NCI-H526 (cell line): ENCODE data around the gene CDHR1.
"Not testable (repeated sequence)": the region's sequence is repeated elsewhere in the genome, so short reads cannot be mapped to it uniquely, and the experiment has no call there.

Source experiments
- DNase-seq, 2 experiments: peaks; one replicate each; lab custom pipeline; 2025; lab: John Stamatoyannopoulos, UW

The CDHR1 gene

DNA sequence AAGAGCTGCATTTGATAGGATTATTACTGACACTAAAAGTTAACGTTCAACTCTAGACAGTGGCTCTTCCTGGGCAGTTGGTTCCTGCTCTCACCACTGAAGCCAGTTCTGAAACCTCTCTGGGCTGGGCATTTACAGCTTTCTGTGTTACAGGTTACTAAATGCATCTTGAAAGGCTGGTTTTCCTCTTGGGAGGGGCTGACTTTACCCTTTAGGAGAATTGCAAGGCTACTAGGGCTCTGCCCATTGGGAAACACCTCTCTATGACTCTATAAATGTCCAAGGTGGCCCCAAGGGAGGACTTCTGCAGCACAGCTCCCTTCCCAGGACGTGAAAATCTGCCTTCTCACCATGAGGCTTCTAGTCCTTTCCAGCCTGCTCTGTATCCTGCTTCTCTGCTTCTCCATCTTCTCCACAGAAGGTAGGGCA is 20.8 kb upstream of the CDHR1 start, which contains the start of gene GPR15LG:
Gene GPR15LG, plus strand, starts transcription at position 301 of the 429 bp plus-strand sequence. Its CDS starts 51 bp downstream, at position 352.
- no peak for DNase-seq

DNA sequence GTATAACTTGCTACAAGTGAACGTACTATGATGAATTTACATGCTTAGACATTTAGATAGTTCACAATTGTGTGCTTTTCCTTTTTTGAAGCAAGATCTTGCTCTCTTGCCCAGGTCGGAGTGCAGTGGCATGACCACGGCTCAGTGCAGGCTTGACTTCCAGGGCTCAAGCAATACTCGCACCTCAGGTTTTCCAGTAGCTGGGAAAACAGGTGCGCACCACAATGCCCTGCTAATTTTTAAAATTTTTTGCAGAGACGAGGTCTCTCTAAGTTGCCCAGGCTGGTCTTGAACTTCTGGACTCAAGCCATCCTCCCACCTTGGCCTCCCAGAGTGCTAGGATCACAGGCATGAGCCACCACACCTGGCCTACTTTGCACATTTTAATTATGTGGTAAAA is 18.9 kb upstream of the CDHR1 start:
- DNase-seq, result no peak

DNA sequence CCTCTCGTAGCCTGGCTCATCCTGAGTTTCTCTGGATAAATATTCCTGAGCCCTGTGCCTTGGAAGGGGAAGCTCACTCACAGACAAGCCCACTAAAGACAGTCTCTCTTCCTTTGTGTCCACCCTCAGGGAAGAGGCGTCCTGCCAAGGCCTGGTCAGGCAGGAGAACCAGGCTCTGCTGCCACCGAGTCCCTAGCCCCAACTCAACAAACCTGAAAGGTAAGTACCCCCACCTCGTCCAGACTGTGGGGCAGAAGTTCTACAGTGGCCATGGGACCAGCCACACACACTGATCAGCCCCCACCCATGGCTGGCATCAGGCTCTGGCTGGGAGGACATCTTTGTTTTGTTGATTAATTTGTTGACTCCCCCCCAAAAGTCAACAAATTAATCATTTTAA is 18.0 kb upstream of the CDHR1 start:
- no peak for DNase-seq

DNA sequence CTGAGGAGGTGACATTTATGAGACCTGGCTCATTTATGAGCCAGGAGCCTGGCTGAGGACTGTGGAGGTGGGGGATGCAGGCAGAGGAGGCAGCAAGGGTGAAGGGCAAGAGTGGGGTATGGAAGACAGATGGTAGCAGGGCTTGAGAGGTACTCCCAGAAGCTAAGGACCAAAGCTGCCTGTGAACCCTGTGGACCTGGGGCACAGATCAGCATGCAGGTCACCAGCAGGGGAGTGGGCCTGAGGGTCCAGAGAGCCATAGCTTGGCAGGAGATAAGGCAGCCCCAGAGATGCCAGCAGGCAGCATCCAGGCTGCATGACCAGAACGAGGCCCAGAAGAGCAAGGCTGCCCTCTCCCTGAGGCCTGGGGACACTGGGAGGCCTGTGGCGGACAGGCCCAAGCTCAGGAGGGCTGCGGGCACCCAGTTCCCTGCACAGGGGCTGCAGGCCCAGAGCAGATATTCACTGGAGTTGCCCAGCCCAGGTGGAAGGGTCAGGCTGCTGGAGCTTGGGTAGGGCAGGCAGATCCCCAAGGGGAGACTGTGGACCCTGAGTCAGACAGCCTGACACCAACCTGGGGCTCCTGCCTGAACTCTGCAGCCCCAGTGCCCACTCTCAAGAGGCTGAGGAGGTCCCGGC is 17.4 kb upstream of the CDHR1 start:
- DNase-seq, result no peak

DNA sequence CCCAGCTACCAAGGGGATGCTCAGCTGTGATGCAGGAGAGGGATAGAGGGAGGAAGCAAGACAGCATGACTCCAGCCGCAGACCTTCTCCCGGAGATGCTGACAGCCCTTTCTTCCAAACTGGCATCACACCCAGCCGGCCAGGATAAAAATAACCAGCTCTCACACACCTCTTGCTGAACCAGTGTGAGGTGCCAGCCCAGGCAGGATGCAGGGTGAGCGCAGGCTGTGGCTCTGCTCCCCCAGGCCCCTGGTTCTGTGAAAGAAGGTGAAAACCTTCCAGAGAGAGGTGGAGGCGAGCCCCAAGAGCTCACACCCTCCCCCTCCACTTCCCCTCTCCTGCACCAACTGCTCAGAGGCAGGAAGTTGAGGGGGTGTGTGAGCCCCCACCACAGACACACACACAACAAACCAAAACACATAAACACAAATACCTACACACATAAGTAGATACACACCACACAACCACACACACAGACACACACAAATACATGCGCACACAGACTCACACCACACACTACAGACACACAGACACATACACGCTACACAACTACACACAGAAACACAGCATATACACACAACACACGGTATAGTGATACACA is 16.7 kb upstream of the CDHR1 start:
- DNase-seq, result no peak

DNA sequence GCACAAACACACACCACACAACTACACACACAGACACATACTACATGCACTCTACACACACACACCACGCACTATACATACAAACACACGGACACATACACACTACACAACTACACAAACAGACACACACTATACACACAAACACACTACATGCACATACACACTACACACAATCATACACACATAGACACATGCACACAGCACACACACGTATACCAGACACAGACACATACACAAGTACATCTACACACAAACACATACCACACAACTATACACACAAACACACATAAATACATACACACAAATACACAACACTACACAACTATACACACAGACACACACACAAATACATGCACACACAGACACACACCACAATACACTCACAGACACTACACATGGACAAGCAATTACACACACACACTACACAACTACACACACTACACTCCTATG is 16.2 kb upstream of the CDHR1 start:
- no peak for DNase-seq

DNA sequence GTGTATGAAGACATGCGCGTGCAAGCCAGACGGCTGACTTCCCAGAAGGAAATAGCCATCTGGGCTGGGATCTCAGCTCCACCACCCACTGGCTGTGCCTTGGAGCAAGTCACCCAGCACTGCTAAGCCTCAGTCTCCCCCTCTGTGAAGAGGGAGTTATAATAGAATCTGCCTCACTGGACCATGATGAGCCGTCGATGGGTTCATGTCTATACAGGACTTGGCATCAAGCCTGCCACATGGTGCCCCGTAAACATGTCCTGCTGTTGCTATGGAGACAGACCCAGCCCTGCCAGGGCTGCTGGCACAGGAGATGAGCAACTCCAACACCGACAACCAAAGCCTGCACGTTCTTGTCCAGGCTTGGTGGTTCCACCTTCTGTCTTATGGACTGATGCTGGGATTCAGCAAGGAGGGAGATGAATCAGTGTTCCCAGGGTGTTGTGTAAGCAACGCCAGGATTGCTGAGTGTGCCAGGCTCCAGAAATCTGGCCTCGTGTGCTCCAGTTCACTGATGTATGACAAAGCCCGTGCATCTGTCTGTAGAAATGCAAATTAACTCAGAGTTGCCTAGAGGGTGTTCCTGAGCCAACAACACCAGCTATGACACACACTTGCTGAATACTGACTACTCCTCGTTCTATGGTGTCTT is 15.2 kb upstream of the CDHR1 start:
- peak; percentile 78 to 82 for DNase-seq

DNA sequence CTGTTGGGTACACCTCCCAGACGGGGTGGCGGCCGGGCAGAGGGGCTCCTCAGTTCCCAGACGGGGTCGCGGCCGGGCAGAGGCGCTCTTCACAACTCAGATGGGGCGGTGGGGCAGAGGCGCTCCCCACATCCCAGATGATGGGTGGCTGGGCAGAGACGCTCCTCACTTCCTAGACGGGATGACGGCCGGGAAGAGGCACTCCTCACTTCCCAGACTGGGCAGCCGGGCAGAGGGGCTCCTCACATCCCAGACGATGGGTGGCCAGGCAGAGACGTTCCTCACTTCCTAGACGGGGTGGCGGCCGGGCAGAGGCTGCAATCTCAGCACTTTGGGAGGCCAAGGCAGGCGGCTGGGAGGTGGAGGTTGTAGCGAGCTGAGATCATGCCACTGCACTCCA is 14.0 kb upstream of the CDHR1 start:
- not testable (repeated sequence) for DNase-seq

DNA sequence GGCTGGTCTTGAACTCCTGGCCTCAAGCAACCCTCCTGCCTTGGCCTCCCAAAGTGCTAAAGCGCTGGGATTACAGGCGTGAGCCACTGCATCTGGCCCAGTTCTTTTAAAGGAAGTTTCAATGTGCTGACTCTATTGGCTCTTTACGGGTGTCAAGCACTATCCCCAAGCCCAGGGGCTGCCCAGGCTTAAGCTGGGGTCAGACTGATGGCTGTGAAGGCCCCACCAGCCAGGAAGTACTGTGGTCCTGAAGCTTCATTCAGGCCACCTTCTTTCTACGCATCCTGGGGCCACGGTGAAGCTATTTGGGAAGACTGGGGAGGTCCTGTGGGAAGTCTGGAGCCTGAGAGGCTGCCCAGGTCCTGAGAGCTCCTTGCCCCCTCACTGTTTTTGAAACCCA is 12.7 kb upstream of the CDHR1 start:
- DNase-seq, result no peak

DNA sequence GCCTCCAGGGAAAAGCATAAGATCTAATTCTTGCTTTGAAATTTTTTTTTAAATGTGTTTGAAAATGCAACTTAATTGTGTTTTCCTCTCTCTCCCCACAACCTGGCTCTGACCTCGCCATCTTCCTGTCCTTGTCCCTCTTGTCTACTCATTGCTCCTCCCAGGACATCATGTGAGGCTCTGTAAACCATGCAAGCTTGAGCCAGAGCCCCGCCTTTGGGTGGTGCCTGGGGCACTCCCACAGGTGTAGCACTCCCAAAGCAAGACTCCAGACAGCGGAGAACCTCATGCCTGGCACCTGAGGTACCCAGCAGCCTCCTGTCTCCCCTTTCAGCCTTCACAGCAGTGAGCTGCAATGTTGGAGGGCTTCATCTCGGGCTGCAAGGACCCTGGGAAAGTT is 9.8 kb upstream of the CDHR1 start:
- no peak for DNase-seq

DNA sequence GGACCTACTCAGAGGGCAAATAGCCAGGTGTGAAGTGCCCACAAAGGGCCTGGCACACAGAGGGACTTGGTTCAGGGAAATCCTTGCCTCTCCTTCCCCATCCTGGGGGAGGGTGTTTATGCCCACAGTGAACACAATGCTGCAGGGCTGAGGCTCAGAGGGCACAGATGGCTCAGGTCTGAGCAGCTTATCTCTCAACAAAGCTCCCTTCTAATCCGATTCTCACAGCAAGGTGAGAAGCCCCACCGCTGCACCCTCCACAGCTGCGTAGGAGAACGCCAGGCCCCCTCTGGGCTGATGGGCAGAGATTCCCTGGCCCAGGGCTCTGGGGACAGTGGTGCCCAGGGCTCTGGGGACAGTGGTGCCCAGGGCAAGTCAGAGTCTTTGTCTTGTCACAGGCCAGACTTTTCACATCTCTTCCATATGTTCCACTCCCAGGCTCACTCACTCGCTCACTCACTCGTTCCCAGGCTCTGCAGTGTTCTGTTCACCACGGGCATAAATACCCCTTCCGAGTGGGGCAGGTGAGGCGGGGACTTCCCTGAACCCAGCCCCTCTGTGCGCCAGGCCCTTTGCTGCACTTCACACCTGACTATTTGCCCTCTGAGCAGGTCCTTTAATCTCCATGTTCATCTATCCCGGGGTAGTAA is 8.7 kb upstream of the CDHR1 start:
- DNase-seq, result no peak

DNA sequence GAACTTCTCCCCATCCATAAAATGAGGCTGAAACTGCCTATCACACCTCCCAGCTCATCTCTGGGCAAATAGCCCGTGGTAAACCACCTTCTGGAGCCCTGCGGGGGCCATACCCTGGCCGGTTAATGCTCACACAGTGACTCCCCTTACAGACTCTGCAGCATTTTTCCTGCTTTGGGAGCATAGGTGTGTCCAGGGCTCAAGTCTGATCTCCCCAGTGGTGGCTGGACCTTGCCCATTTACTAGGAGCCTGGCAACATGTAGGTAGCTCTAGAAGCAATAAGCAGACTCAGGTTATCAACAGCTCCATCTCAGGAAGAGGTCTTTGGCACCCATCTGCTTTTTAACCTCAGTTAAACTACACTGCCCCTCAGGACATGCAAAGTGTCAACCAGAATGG is 5.5 kb upstream of the CDHR1 start:
- DNase-seq, result no peak

DNA sequence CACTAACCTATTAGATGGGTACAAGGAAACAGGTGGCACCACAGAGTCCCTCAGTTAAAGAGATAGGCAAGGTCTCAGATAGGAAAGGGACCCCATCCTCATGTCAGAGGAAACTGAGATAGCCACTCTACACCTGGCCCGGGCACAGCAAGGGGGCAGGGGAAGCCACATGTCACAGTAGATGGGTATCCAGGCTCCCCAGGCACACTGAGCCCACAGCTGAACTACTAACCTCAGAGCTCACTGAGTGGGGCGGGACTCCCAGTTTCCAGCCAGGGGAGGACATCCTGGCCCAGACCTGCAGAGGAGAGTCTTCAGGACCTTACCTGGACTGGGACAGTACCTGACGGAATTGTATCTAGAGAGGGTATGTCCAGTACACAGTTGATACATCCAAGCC is 3.7 kb upstream of the CDHR1 start:
- DNase-seq, result no peak

DNA sequence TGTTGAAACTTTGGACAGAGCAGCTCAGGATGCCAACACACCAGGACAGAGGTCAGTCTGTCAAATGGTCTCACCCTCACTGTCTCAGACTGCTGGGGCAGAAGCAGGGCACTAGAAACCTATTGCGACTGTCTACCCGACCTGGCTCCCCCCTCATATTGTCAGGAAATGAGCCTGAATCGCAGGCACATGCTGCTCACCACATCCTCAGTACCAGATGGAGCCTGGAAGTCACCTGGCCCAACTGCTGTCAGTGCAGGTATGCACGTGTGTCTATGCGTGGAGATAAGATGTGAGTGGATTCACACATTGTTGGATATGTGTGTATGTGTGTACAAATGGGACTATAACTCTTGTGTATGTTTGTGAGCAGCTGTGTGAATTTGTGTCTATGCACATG is 3.2 kb upstream of the CDHR1 start:
- DNase-seq, result no peak

DNA sequence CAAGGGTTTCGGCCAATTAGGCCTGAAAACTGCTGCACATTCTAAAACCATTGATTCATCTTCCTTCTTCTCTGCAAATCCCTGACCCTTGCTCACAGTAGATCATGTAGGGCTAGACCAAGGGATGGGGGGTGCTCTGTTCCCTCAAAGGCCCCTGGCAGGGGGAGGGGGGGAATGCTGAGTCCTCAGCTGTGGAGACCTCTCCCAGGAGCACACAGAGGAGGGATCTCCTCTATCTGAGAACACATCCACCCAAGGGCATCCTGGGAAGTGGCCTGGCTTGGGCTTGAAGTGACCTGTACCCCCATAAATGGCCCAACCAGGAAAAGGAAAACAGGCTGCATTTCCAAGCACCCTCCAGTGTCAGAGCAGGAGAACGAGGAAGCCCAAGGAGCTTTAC is 1.0 kb upstream of the CDHR1 start:
- no peak for DNase-seq

DNA sequence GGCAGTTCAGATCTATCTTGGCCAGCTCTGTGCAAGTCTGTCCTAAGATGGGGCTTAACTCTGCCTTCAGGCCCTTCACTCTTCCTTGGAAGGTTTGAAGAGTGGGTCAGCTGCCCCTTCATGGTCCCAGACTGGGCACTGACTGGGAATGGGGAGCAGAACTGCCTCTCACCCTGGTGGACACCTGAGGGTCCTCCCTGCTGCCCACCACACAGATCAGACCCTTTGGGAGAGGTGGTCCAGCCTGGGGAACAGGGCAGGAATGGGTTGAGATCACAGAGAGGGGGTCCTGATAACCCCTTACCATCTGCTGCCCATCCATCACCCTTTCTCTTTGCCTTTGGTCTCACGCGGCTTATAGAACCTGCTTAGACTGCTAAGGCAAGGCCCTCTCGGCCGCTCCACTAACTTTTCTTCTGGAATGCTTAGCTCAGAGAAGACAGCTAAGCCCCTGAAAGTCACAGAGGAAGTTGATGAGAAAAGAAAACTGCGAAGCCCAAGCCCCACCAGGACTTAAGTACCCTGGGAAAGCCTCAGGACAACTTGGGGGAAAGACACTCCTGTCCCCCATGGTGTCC is 402 bp upstream of the CDHR1 start:
- DNase-seq, result no peak

DNA sequence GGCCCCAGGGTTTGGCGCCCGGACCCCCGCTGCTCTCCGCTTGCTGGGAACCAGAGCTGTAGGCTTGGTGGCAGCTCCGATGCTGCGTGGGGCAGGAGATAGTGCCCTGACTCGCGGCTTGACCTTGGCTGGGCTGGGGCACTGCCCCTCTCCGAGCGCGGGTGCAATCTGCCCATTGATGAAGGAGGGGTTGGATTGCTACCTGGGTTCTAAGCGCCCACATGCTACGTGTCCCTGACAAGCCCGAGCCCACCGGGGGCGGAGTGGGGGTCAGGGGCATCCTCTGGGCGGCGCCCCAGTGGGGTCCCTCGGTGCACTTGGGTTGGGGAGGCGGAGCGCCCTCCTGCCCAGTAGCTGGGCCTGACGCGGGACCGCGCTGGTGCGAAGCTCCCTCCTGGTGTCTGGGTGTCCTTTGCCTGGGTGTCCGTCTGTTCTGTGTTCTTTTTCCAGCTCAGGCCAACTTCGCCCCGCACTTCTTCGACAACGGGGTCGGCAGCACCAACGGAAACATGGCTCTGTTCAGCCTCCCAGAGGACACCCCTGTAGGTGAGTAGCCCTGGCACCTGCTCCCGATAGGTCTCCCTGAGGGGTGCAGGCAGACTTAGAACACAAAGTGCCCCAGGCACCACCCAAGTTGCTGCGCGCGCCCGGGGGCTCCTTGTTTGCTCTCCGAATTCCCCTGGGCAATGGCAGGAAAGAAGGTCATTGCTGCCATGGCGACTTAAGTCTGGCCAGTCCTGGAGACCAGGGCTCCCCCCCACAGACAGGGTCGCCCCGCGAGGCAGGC is 900 bp downstream of the CDHR1 start:
- no peak for DNase-seq

DNA sequence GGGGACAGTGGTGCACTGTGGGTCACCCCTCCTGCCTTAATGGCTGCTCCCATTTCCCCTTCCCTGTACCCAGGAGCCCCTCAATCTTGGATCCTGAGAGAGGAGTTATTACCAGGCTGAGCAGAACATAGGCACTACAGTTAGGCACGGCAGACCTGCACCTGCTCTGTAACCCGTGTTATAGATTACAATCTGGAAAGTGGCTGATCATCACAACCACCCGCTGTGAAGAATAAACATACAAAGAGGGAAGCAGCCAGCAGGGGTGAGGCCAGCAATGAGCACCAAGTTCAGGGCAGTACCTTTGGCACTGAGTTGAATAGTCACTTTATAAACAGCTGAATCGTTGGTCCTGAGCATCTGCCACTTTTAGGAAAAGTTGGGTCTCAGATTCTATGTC is 1.7 kb downstream of the CDHR1 start:
- DNase-seq, result peak; percentile 38 to 42

DNA sequence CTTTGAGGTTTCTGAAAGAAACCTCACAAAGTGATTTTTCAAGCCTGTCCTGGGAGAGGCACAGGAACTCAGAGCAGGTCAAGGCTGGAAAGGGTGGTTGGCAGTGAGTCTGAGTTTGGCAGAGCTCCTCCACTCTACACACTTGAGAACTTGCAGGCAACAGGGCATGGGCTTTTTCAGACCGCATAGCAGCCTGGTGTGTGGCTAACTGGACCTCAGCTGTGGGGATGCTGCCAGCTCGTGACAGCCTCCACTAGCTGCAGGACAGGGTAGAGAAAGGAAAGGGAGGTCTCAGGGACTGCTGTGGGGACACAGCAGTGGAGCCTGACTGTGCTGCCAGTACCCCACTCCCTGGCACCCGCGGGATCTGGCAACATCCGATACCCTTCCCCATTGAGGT is 2.6 kb downstream of the CDHR1 start:
- DNase-seq, result no peak

DNA sequence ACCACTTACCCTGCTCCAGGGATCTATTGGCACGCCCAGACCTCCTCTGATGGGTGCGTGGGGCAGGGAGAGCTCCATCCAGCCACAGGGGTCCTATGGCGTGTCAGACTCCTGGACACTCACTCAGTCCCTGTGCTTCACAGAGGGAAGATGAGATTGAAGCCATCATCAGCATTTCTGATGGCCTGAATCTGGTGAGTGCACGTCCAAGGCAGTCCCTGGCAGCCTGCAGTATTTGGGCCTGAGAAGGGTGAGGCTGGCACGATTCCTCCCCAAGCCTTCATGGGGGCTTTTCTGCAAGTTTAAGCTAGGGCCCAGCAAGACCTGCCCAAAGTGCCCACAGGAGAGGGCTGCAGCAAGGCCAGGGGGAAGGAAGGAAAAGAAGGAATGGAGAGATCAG is 3.3 kb downstream of the CDHR1 start:
- no peak for DNase-seq

DNA sequence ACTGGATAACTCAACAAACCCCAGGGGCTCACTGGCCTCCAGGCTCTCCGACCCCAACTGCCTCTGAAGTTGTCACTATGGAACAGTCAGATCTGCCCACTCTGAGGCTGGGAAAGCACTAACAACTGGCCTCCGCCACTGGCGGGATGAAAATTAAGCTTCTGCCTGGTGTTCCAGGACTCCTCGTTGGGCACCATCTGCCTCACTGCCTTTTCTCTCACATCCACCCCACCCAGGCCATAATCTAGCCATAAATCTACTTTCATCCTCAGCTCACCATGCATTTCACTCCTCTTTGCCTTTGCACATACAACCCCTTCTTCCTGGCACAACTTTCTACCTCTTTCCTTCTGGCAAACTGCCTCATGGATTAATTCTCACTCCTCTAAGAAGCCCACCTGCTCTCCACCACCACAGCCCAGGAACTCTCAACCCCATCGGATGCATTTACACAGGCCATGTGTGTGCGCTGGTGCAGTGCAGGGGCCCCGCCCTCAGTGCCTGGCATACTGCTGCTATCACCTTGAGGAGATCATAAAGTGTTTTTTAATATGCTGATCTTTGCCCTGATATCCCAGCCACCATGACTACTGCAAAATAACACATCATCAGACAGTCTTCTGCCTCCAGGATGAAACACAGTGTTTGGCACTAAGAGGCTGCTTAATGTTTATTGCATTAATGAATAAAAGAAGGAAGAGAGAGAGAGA is 4.0 kb downstream of the CDHR1 start:
- no peak for DNase-seq
